ENCODE data around the gene THOP1. TPM values are rescaled to one million over a fixed set of nuclear protein-coding genes. Genes with fewer than 3 reads are reported as not detected.

Gene THOP1
- total RNA-seq, 1 donor from 2014 or later = 45.2 TPM

- no peak for DNase-seq (ENCODE audit: low spot score)
Measured at GRCh38 chr19:2804156-2805004, 19.1 kb downstream of the THOP1 start.

- DNase-seq (ENCODE audit: low spot score) = no peak
Measured at GRCh38 chr19:2805261-2805900, 20.1 kb downstream of the THOP1 start.

DNA sequence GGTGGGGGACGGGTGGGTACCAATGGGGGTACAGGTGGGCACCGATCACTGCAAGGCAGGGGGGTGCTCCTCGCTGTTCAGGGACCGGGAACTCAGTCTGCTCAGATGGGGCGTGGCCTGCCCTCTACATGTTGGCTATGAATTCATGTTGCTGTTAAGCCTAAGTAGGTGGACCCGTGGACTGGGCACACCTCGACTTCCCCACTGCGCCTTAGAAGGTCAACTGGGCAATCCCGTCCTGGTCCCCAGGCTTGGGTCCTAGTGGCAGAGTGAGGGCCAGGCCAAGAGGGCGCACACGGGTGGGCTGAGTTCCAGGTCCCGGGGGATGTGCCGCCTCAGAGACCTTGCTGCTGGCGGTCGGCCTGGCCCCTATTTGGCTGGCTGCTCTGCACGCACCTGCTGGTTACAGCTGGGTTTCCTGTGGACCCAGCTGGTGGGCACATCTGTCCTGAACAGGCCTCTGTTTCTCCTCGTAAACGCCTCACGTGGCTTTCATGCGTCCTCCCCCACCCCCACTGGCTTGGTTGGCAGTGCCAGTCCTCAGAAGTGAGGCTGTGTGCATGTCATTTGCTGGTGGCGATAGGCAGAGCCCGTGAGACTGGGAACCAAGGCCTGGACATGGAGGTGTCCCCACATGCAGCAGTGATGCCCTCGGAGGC, 20.8 kb downstream of the THOP1 start:
- DNase-seq (ENCODE audit: low spot score) = no peak

DNA sequence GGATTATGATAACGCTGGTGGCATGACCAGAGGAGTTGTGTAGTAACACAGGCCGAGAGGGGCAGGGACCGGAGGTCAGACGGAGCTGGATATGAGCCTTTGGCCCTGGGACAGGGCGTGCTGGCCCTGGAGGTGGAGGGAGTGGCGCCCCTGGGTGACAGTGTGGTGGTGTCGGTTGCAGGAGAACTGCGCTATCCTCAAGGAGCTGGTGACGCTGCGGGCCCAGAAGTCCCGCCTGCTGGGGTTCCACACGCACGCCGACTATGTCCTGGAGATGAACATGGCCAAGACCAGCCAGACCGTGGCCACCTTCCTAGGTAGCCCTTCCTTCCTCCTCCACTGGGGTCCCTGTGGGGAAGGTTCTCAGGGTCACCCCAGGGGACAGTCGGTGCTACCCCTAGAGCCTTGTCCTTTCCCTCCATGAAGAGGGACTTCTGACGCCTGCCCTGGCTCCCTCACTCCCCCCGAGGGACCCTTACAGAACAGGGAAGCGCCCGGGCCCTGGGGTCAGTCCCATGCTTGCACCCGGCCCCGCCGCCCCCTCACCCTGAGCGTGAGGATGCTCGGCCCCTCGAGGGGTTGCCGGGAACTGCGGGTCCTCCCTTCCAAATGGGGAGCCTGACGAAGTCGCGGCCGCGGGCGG, 21.6 kb downstream of the THOP1 start:
- no peak for DNase-seq (ENCODE audit: low spot score)

GRCh38 chr19:2807379-2808128, 22.3 kb downstream of the THOP1 start:
- no peak for DNase-seq (ENCODE audit: low spot score)

- DNase-seq (ENCODE audit: low spot score) = no peak
Measured at GRCh38 chr19:2808129-2808941, 23.0 kb downstream of the THOP1 start.

DNA sequence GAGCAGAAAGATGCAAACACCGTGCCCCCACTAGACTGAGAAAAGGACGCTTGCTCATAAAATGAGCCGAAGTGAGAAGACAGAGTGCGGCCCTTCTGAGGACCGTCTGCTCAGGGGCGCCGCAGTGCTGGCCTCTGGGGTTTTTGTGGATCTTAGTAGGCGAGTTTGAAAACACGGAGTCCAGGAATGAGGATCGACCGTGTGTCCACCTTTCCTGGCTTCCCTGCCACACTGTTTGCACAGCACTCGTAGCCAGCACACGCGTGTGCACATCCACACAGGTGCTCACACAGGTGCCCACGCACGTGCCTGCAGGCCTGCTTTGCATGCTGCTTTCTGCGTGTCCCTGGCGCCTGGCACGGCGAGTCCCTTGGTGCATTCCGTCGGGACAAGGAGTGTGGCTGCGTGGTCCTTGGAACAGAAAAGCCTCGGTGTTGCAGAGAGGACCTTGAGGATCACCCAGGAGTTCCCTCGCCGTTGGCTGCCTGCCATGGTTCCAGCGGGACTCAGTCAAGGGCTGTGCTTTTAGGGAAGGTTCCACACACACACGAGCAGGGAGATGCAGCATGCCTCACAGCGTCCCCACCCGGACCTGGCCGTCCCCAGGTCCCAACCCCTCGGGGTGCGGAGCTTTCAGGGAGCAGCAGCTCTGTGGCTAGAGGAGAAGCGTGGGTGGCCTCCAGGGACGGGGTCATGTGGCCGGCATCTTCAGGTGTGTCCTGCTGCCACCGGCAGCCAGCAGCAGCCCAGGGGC, 24.3 kb downstream of the THOP1 start:
- DNase-seq (ENCODE audit: low spot score) = no peak

- DNase-seq (ENCODE audit: low spot score) = no peak
Measured at GRCh38 chr19:2810141-2811091, 25.1 kb downstream of the THOP1 start.

DNA sequence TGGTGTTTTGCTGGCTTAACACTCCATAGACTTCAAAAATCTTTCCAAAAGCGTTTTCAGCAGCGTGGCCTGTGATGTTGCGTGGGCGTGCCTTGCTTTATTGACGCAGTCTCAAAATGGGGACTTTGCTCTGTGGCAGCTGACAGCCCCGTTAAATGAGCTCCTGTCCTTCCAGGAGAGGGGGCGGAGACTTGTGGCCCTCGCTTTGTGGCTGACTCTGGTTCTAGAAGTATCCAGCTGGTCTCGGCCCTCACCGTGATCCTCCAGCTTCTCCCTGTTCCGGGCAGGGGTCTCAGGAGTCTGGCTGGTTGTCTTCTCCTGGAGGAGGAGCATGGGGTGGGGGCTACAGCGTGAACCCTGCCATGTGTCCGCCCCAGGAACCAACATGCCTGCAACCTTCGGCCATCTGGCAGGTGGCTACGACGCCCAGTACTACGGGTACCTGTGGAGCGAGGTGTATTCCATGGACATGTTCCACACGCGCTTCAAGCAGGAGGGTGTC, 26.0 kb downstream of the THOP1 start:
- no peak for DNase-seq (ENCODE audit: low spot score)

DNA sequence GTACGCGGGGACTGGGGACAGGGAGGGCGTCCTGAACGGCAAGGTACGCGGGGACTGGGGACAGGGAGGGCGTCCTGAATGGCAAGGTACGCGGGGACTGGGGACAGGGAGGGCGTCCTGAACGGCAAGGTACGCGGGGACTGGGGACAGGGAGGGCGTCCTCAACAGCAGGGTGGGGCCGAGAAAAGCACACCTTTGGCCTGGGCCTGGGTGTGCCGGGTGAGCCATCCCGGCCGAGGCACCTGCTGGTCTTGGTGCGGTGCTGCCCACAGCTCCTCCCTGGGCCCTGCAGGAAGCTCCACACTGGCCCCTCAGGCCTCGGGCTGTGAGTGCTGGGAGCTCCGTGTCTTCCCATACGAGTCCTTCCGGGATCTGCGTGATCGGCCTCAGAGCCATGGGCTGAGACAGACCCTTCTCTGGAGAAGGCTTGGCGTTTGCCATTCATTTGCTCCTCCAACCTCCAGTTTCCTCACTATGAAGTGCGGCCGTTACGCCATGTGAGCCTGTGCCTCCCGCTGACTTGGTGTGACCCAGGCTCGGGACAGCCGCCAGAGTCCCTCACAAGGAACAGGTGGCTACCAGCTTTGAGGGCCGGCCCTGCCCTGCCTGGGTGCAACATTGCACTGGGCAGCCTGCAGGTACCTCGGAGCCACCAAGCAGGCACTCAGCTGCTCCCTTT, 26.6 kb downstream of the THOP1 start:
- DNase-seq (ENCODE audit: low spot score) = no peak

GRCh38 chr19:2812414-2813234, 27.3 kb downstream of the THOP1 start:
- DNase-seq (ENCODE audit: low spot score) = no peak

- DNase-seq (ENCODE audit: low spot score) = no peak
Measured at GRCh38 chr19:2813235-2814160, 28.2 kb downstream of the THOP1 start.

DNA sequence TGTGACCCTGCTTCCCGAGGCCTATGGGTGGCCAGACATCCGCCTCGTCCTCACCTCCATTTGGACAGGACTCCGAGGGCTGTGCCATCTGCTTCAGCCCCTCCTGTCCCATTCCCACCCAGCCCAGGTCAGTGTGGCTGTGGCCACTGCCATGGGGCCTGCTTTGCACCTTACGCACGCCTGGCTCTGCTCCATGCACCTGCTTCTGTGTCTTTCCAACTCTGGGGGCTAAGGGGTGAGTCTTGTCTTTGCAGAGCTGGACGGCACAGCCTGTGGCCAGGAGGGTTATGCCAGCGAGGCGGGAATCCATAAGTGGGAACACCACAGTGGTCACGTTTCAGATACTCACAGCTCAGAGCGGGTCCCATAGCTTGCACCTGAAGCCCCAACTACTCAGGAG, 29.1 kb downstream of the THOP1 start:
- no peak for DNase-seq (ENCODE audit: low spot score)

DNA sequence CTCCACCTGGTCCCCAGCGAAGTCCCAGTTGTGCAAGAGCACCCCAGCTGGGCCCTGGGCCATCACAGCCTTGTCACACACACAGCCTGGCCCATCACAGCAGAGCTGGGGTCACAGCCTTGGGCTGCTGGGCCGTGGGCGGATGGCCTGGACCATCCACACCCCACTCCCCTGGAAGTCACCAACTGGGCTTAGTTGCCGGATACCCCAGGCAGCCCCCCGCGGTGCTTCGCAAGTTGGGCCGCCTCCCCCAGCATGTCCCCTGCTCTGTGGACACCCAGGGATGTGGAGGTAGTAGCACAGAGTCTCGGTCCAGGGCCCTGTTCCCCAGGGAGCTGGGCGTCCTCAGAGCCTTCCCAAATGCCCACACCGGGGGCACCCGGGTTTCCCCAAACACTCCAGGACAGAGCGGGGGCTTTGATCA, 29.9 kb downstream of the THOP1 start:
- no peak for DNase-seq (ENCODE audit: low spot score)

DNA sequence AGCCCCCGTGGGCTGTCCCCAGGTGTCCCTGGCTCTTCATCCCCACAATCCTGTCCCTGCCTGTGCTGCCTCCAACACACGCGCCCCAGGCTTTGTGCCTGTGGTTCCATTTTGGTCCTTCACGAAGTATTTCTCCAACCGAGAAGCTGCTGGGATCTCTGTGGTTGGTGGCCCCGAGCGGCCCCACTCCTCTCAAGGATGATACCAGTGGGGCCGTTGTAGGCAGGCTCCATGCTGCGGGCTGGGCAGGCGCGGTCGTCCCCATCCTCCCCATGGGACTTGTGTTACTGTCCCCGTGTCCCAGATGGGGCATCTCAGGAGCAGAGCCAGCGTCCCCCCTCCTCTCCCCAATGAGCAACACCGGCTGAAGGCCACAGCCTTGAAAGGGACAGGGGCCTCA, 30.6 kb downstream of the THOP1 start:
- no peak for DNase-seq (ENCODE audit: low spot score)

DNA sequence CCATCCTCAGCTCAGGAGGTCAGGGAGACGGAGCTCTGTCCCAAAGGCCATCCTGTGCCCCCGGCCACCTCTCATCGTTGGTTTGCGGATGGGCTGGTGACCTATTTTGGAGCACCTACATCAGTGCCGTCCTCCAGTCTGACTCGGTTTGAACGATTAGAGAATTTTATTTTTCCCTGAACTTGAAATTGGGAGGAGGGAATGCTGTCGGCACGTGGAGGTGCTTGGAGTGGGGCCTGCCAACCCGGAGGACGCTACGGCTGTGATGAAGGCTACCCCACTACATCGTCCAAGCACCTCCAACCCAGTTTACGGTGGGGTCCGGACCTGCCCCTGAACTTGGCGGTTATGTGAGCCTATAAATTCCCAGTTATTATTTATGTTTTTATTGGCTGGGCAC, 31.3 kb downstream of the THOP1 start:
- DNase-seq (ENCODE audit: low spot score) = no peak

Measured in ureter (tissue), 1 donor.